ENCODE measurements around the gene BAHCC1.

BAHCC1 gene

GRCh38 chr17:81419319-81419885 lies 24.1 kb downstream of the BAHCC1 start:
- CTCF ChIA-PET, result interaction anchor here (1.1 to 3.9 kb wide), 4 partner anchors 9 to 17 kb away, joined by 3 to 29 read pairs (median 6); no protein-coding TSS in a partner anchor
- peak overlapping the region in 2 of 7 experiments; percentile 13 to 36 for H3K4me3 ChIP-seq (ENCODE audit: control insufficient read depth in 1 of 7, extremely low read depth in 1 of 7, insufficient read depth in 4 of 7, low read depth in 2 of 7, low read length in 6 of 7)
- POLR2A ChIA-PET, result interaction anchor here (1.5 kb wide), 1 partner anchor 9 kb away, joined by 7 read pairs; no protein-coding TSS in a partner anchor
- no peaks in the 10 kb centered on the region for H3K9me3 ChIP-seq (ENCODE audit: control extremely low read depth in 1 of 5, control insufficient read depth in 4 of 5, insufficient read depth in 2 of 5, low read depth in 1 of 5, low read length in 4 of 5)
- H3K27ac ChIP-seq (ENCODE audit: insufficient read depth in 1 of 2, low read depth in 1 of 2, low read length in 2 of 2, poor library complexity in 1 of 2, severe bottlenecking in 2 of 2), result no peak overlapping the region
- H3K36me3 ChIP-seq (ENCODE audit: control insufficient read depth in 4 of 4, insufficient read depth in 4 of 4, low read length in 3 of 4), result peaks cover 0 to 21% (median 0%) of the 10 kb centered on the region in 4 experiments
- H3K4me1 ChIP-seq (ENCODE audit: control extremely low read depth in 1 of 4, control insufficient read depth in 4 of 4, insufficient read depth in 4 of 4, low read length in 3 of 4), result peaks cover 0 to 61% (median 47%) of the 10 kb centered on the region in 4 experiments
- DNase-seq, result no peak
- WGBS (ENCODE audit: insufficient coverage), result 58% methylated on average over 27 of the region's 32 CpGs
- no peaks in the 10 kb centered on the region for H3K27me3 ChIP-seq (replicated peaks in 2 of 5; ENCODE audit: control insufficient read depth in 4 of 5, insufficient read depth in 5 of 5, low read length in 4 of 5)

- Histone ChIP-seq H3K9me3 (ENCODE audit: control extremely low read depth in 1 of 5, control insufficient read depth in 4 of 5, insufficient read depth in 2 of 5, low read depth in 1 of 5, low read length in 4 of 5) (no peaks in the 10 kb centered on the region), H3K4me3 (ENCODE audit: control insufficient read depth in 1 of 7, extremely low read depth in 1 of 7, insufficient read depth in 4 of 7, low read depth in 2 of 7, low read length in 6 of 7) (no peak overlapping the region), H3K36me3 (ENCODE audit: control insufficient read depth in 4 of 4, insufficient read depth in 4 of 4, low read length in 3 of 4) (peaks cover 0 to 17% (median 0%) of the 10 kb centered on the region in 4 experiments), H3K4me1 (ENCODE audit: control extremely low read depth in 1 of 4, control insufficient read depth in 4 of 4, insufficient read depth in 4 of 4, low read length in 3 of 4) (peaks cover 0 to 61% (median 46%) of the 10 kb centered on the region in 4 experiments), H3K27ac (ENCODE audit: insufficient read depth in 1 of 2, low read depth in 1 of 2, low read length in 2 of 2, poor library complexity in 1 of 2, severe bottlenecking in 2 of 2) (no peak overlapping the region), H3K27me3 (replicated peaks in 2 of 5; ENCODE audit: control insufficient read depth in 4 of 5, insufficient read depth in 5 of 5, low read length in 4 of 5) (no peaks in the 10 kb centered on the region)
- DNase-seq, result no peak
- POLR2A ChIA-PET, result interaction anchor here (1.5 kb wide), 1 partner anchor 8 kb away, joined by 7 read pairs; no protein-coding TSS in a partner anchor
- WGBS (ENCODE audit: insufficient coverage), result 80% methylated on average over 26 of the region's 28 CpGs
- CTCF ChIA-PET, result interaction anchor here (1.1 to 3.9 kb wide), 7 partner anchors 9 to 25 kb away, joined by 3 to 29 read pairs (median 4); partner anchors contain the start of gene BAHCC1
These were observed 24.9 kb downstream of the BAHCC1 start for GRCh38 chr17:81419886-81420768.

- ChIA-PET CTCF (interaction anchor here (1.1 to 3.9 kb wide), 7 partner anchors 8 to 26 kb away, joined by 3 to 29 read pairs (median 4); partner anchors contain the start of gene BAHCC1), POLR2A (no interaction called here)
- 65% methylated on average over 19 of the region's 24 CpGs for WGBS (ENCODE audit: insufficient coverage)
- Histone ChIP-seq H3K4me3 (ENCODE audit: control insufficient read depth in 1 of 7, extremely low read depth in 1 of 7, insufficient read depth in 4 of 7, low read depth in 2 of 7, low read length in 6 of 7) (no peak overlapping the region), H3K4me1 (ENCODE audit: control extremely low read depth in 1 of 4, control insufficient read depth in 4 of 4, insufficient read depth in 4 of 4, low read length in 3 of 4) (peaks cover 0 to 61% (median 46%) of the 10 kb centered on the region in 4 experiments), H3K9me3 (ENCODE audit: control extremely low read depth in 1 of 5, control insufficient read depth in 4 of 5, insufficient read depth in 2 of 5, low read depth in 1 of 5, low read length in 4 of 5) (no peaks in the 10 kb centered on the region), H3K27ac (ENCODE audit: insufficient read depth in 1 of 2, low read depth in 1 of 2, low read length in 2 of 2, poor library complexity in 1 of 2, severe bottlenecking in 2 of 2) (no peak overlapping the region), H3K36me3 (ENCODE audit: control insufficient read depth in 4 of 4, insufficient read depth in 4 of 4, low read length in 3 of 4) (peaks cover 0 to 17% (median 0%) of the 10 kb centered on the region in 4 experiments), H3K27me3 (replicated peaks in 2 of 5; ENCODE audit: control insufficient read depth in 4 of 5, insufficient read depth in 5 of 5, low read length in 4 of 5) (no peaks in the 10 kb centered on the region)
- DNase-seq, result no peak
These were observed 25.7 kb downstream of the BAHCC1 start for GRCh38 chr17:81420769-81421462.

GRCh38 chr17:81422776-81423697 lies 27.8 kb downstream of the BAHCC1 start:
- ChIA-PET CTCF (interaction anchor here (0.7 to 3.9 kb wide), 3 partner anchors 13 to 50 kb away, joined by 3 to 29 read pairs (median 4); partner anchors contain the start of gene BAHCC1), POLR2A (interaction anchor here (0.6 to 1.4 kb wide), 8 partner anchors 10 to 57 kb away, joined by 3 to 6 read pairs (median 3); partner anchors contain the start of gene BAHCC1)
- Histone ChIP-seq H3K27ac (ENCODE audit: insufficient read depth in 1 of 2, low read depth in 1 of 2, low read length in 2 of 2, poor library complexity in 1 of 2, severe bottlenecking in 2 of 2) (peak overlapping the region in 1 of 2 experiments; percentile 34), H3K4me3 (ENCODE audit: control insufficient read depth in 1 of 7, extremely low read depth in 1 of 7, insufficient read depth in 4 of 7, low read depth in 2 of 7, low read length in 6 of 7) (peak overlapping the region in 4 of 7 experiments; percentile 24 to 55 (median 28)), H3K27me3 (replicated peaks in 2 of 5; ENCODE audit: control insufficient read depth in 4 of 5, insufficient read depth in 5 of 5, low read length in 4 of 5) (no peaks in the 10 kb centered on the region), H3K4me1 (ENCODE audit: control extremely low read depth in 1 of 4, control insufficient read depth in 4 of 4, insufficient read depth in 4 of 4, low read length in 3 of 4) (peaks cover 0 to 71% (median 64%) of the 10 kb centered on the region in 4 experiments), H3K9me3 (ENCODE audit: control extremely low read depth in 1 of 5, control insufficient read depth in 4 of 5, insufficient read depth in 2 of 5, low read depth in 1 of 5, low read length in 4 of 5) (no peaks in the 10 kb centered on the region), H3K36me3 (ENCODE audit: control insufficient read depth in 4 of 4, insufficient read depth in 4 of 4, low read length in 3 of 4) (peaks cover 0 to 11% (median 0%) of the 10 kb centered on the region in 4 experiments)
- 14% methylated on average over 25 of the region's 34 CpGs for WGBS (ENCODE audit: insufficient coverage)
- peak; percentile 76 to 93 (median 92) for DNase-seq

GRCh38 chr17:81423698-81424071 lies 28.4 kb downstream of the BAHCC1 start:
- Histone ChIP-seq H3K4me3 (ENCODE audit: control insufficient read depth in 1 of 7, extremely low read depth in 1 of 7, insufficient read depth in 4 of 7, low read depth in 2 of 7, low read length in 6 of 7) (peak overlapping the region in 2 of 7 experiments; percentile 0 to 24), H3K9me3 (ENCODE audit: control extremely low read depth in 1 of 5, control insufficient read depth in 4 of 5, insufficient read depth in 2 of 5, low read depth in 1 of 5, low read length in 4 of 5) (no peaks in the 10 kb centered on the region), H3K4me1 (ENCODE audit: control extremely low read depth in 1 of 4, control insufficient read depth in 4 of 4, insufficient read depth in 4 of 4, low read length in 3 of 4) (peaks cover 0 to 77% (median 70%) of the 10 kb centered on the region in 4 experiments), H3K27me3 (replicated peaks in 2 of 5; ENCODE audit: control insufficient read depth in 4 of 5, insufficient read depth in 5 of 5, low read length in 4 of 5) (no peaks in the 10 kb centered on the region), H3K27ac (ENCODE audit: insufficient read depth in 1 of 2, low read depth in 1 of 2, low read length in 2 of 2, poor library complexity in 1 of 2, severe bottlenecking in 2 of 2) (no peak overlapping the region), H3K36me3 (ENCODE audit: control insufficient read depth in 4 of 4, insufficient read depth in 4 of 4, low read length in 3 of 4) (peaks cover 0 to 7% (median 0%) of the 10 kb centered on the region in 4 experiments)
- CTCF ChIA-PET, result interaction anchor here (0.7 to 1.1 kb wide), 2 partner anchors 23 to 51 kb away, joined by 3 read pairs; no protein-coding TSS in a partner anchor
- POLR2A ChIA-PET, result interaction anchor here (1.1 kb wide), 1 partner anchor 14 kb away, joined by 3 read pairs; no protein-coding TSS in a partner anchor
- no peak for DNase-seq
- WGBS (ENCODE audit: insufficient coverage), result 66% methylated on average over 12 of the region's 16 CpGs

Data from common myeloid progenitor, CD34-positive (primary cell).